NCI-H226 (cell line): ENCODE results near the gene MTG2.

Experiments
- DNase-seq: peaks from one replicate; pipeline ENCODE4 v3.0.0-alpha.2; 2015

MTG2 gene

GRCh38 chr20:62222972-62223371, 40.1 kb downstream of the MTG2 start:
- DNase-seq: no peak

GRCh38 chr20:62223571-62223970, 40.7 kb downstream of the MTG2 start:
- no peak for DNase-seq

GRCh38 chr20:62224113-62224855, 41.5 kb downstream of the MTG2 start:
- DNase-seq: no peak

GRCh38 chr20:62225026-62225425, 42.2 kb downstream of the MTG2 start:
- no peak for DNase-seq

GRCh38 chr20:62225820-62226635, 43.2 kb downstream of the MTG2 start:
- DNase-seq: no peak

GRCh38 chr20:62226707-62227590, 44.1 kb downstream of the MTG2 start:
- no peak for DNase-seq

GRCh38 chr20:62227591-62227976, 44.8 kb downstream of the MTG2 start:
- DNase-seq: no peak

GRCh38 chr20:62227977-62228958, 45.4 kb downstream of the MTG2 start:
- no peak for DNase-seq

- DNase-seq: no peak
Measured at GRCh38 chr20:62228982-62229545, 46.2 kb downstream of the MTG2 start.

GRCh38 chr20:62229667-62230066, 46.8 kb downstream of the MTG2 start:
- no peak for DNase-seq

- no peak for DNase-seq
Measured at GRCh38 chr20:62230276-62230675, 47.4 kb downstream of the MTG2 start.

- no peak for DNase-seq
Measured at GRCh38 chr20:62230696-62231095, 47.9 kb downstream of the MTG2 start.

GRCh38 chr20:62231292-62231691, 48.5 kb downstream of the MTG2 start:
- no peak for DNase-seq

- no peak for DNase-seq
Measured at GRCh38 chr20:62232194-62232593, 49.4 kb downstream of the MTG2 start.

GRCh38 chr20:62232770-62233645, 50.2 kb downstream of the MTG2 start:
- no peak for DNase-seq

GRCh38 chr20:62233684-62234083, 50.9 kb downstream of the MTG2 start:
- DNase-seq: no peak

- DNase-seq: no peak
Measured at GRCh38 chr20:62234339-62234738, 51.5 kb downstream of the MTG2 start.

GRCh38 chr20:62235001-62235776, 52.4 kb downstream of the MTG2 start:
- DNase-seq: no peak

- DNase-seq: no peak
Measured at GRCh38 chr20:62235777-62236157, 52.9 kb downstream of the MTG2 start.

- DNase-seq: no peak
Measured at GRCh38 chr20:62236200-62236599, 53.4 kb downstream of the MTG2 start.
